Loucy (cell line): Measurements from ENCODE around the gene POFUT1.

ENCODE experiments used
- H2AFZ ChIP-seq: fragments of 200-600 bp; sonication (generic); 2 replicates; pipeline ENCODE4 v1.6.0; 2016; ENCODE audit warnings: antibody characterized with exemption, mild to moderate bottlenecking, low read length, moderate library complexity
- H3F3A ChIP-seq: fragments of 200-600 bp; 2 replicates; pipeline ENCODE4 v1.6.0; 2016; ENCODE audit warnings: antibody characterized with exemption, low read depth, mild to moderate bottlenecking
- H3K27me3 ChIP-seq: fragments of 200-600 bp; sonication (generic); 2 replicates; pipeline ENCODE4 v1.6.1; 2014; ENCODE audit warnings: low read length, mild to moderate bottlenecking; ENCODE audit not compliant: insufficient read depth, poor library complexity, severe bottlenecking
- H3K36me3 ChIP-seq: fragments of 200-600 bp; sonication (generic); 2 replicates; pipeline ENCODE4 v1.6.1; 2016; ENCODE audit warnings: low read length; ENCODE audit not compliant: insufficient read depth
- H3K4me1 ChIP-seq: fragments of 200-600 bp; sonication (generic); 2 replicates; pipeline ENCODE4 v1.5.1; 2014; ENCODE audit warnings: low read length, mild to moderate bottlenecking; ENCODE audit not compliant: insufficient read depth, poor library complexity, severe bottlenecking
- H3K4me2 ChIP-seq: fragments of 200-600 bp; sonication (generic); 2 replicates; pipeline ENCODE4 v1.6.0; 2014; ENCODE audit warnings: antibody characterized with exemption, low read length, low read depth, mild to moderate bottlenecking; ENCODE audit not compliant: poor library complexity, severe bottlenecking
- H3K4me3 ChIP-seq: fragments of 200-600 bp; sonication (generic); 2 replicates; pipeline ENCODE4 v1.5.1; 2014; ENCODE audit warnings: low read length, mild to moderate bottlenecking, mixed read lengths; ENCODE audit not compliant: poor library complexity, severe bottlenecking
- H3K79me2 ChIP-seq: fragments of 200-600 bp; sonication (generic); 2 replicates; pipeline ENCODE4 v1.6.1; 2014; ENCODE audit warnings: low read length; ENCODE audit not compliant: insufficient read depth
- H3K9ac ChIP-seq: fragments of 200-600 bp; sonication (generic); 2 replicates; pipeline ENCODE4 v1.6.0; 2014; ENCODE audit warnings: mild to moderate bottlenecking, low read depth, low read length, moderate library complexity; ENCODE audit not compliant: poor library complexity, severe bottlenecking
- H3K9me2 ChIP-seq: fragments of 200-600 bp; sonication (generic); replicated peaks from 2 replicates; pipeline ENCODE4 v1.6.1; 2016; ENCODE audit warnings: low read depth, low read length, mixed read lengths
- H3K9me3 ChIP-seq: fragments of 200-600 bp; sonication (generic); 2 replicates; pipeline ENCODE4 v1.6.1; 2014; ENCODE audit warnings: mild to moderate bottlenecking, antibody characterized with exemption, low read length, low read depth; ENCODE audit not compliant: insufficient read depth
- H4K20me1 ChIP-seq: fragments of 200-600 bp; sonication (generic); 2 replicates; pipeline ENCODE4 v1.6.0; 2014; ENCODE audit warnings: antibody characterized with exemption, low read length, mild to moderate bottlenecking; ENCODE audit not compliant: insufficient read depth, poor library complexity, severe bottlenecking
- EZH2phosphoT487 ChIP-seq: fragments of 200-600 bp; IDR thresholded peaks from 2 replicates; pipeline ENCODE4 v1.6.1; 2018; ENCODE audit warnings: antibody characterized with exemption, mild to moderate bottlenecking, moderate library complexity, borderline replicate concordance
- TF ChIP-seq, protein P1 (sequence below): fragments of 200-600 bp; sonication (generic); conservative IDR thresholded peaks from 2 replicates; pipeline ENCODE4 v1.5.1; 2014; ENCODE audit warnings: mild to moderate bottlenecking, antibody characterized with exemption, low read length

Gene POFUT1

DNA sequence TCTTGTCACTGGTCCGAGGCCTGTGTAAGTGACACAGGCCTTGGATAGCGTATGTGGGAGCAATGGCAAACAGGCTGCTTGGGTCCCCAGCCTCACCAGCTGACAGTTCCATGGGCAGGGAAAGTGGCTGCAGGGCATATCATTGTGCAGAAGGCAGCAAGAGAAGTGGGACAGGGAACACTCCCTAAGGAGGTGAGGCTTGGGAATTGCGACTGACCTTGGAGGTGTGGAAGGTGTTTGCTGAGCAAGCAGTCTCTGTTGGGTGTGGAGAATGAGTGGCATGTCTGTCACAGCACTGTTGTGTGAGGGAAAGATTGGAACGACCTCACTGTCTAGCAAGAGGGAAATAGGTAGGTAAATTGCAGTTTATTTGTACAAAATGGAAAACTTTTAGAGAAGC is 16.8 kb downstream of the POFUT1 start:
- H3K4me1 ChIP-seq, result no peaks in the 10 kb centered on the region
- H3K79me2 ChIP-seq, result no peaks in the 10 kb centered on the region
- no peak overlapping the region for H3K9ac ChIP-seq
- peaks cover 42% of the 10 kb centered on the region; the same call in 1 of the 2 replicates for H3K36me3 ChIP-seq
- no peak overlapping the region for H2AFZ ChIP-seq
- no peak overlapping the region for H3K4me3 ChIP-seq
- TF ChIP-seq EZH2phosphoT487, result no peak
- TF ChIP-seq, protein P1, sequence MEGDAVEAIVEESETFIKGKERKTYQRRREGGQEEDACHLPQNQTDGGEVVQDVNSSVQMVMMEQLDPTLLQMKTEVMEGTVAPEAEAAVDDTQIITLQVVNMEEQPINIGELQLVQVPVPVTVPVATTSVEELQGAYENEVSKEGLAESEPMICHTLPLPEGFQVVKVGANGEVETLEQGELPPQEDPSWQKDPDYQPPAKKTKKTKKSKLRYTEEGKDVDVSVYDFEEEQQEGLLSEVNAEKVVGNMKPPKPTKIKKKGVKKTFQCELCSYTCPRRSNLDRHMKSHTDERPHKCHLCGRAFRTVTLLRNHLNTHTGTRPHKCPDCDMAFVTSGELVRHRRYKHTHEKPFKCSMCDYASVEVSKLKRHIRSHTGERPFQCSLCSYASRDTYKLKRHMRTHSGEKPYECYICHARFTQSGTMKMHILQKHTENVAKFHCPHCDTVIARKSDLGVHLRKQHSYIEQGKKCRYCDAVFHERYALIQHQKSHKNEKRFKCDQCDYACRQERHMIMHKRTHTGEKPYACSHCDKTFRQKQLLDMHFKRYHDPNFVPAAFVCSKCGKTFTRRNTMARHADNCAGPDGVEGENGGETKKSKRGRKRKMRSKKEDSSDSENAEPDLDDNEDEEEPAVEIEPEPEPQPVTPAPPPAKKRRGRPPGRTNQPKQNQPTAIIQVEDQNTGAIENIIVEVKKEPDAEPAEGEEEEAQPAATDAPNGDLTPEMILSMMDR, result no peak
- H4K20me1 ChIP-seq, result no peaks in the 10 kb centered on the region
- H3K27me3 ChIP-seq, result no peaks in the 10 kb centered on the region
- H3K9me2 ChIP-seq, result no peaks in the 10 kb centered on the region
- H3F3A ChIP-seq, result no peaks in the 10 kb centered on the region
- no peak overlapping the region for H3K4me2 ChIP-seq
- no peaks in the 10 kb centered on the region for H3K9me3 ChIP-seq

DNA sequence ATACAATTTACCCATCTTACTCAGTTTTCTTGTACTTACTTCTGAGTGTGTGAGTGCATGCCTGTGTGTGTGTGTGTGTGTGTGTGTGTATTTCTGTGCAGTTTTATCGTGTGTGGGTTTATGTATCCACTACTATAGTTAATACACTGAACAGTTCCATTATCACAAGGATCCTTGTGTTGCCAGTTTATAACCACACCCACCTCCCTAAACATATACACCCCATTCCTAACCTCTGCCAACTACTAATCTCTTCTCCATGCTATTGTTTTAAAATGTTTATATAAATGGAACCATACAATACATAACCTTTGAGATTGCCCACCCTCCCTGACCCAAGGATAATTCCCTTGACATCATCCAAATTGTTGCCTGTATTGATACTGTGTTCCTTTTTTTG is 18.7 kb downstream of the POFUT1 start:
- TF ChIP-seq EZH2phosphoT487, result no peak
- TF ChIP-seq, protein P1, result no peak
- H3K36me3 ChIP-seq, result peaks cover 44% of the 10 kb centered on the region; the same call in 1 of the 2 replicates
- no peaks in the 10 kb centered on the region for H3K4me1 ChIP-seq
- no peaks in the 10 kb centered on the region for H3K27me3 ChIP-seq
- H3K9me3 ChIP-seq, result no peaks in the 10 kb centered on the region
- H3K9me2 ChIP-seq, result no peaks in the 10 kb centered on the region
- no peak overlapping the region for H3K9ac ChIP-seq
- no peak overlapping the region for H2AFZ ChIP-seq
- no peak overlapping the region for H3K4me2 ChIP-seq
- no peaks in the 10 kb centered on the region for H4K20me1 ChIP-seq
- no peaks in the 10 kb centered on the region for H3K79me2 ChIP-seq
- no peak overlapping the region for H3K4me3 ChIP-seq
- H3F3A ChIP-seq, result no peaks in the 10 kb centered on the region

DNA sequence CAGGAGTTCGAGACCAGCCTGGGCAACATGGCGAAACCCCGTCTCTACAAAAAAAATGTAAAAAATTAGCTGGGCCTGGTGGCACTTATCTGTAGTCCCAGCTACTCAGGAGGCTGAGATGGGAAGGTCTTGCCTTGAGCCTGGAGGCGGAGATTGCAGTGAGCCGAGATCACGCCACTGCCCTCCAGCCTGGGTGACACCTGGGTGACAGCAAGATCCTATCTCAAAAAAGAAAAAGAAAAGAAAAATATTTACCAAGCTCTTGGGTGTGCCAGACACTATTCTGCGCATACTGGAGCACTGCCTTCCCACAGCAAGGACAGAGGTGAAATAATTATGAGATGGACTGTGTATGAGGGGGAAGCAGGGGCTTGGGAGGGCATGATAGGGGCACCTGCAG is 19.6 kb downstream of the POFUT1 start:
- TF ChIP-seq EZH2phosphoT487, result no peak
- TF ChIP-seq, protein P1, result no peak
- no peak overlapping the region for H3K9ac ChIP-seq
- H3K4me1 ChIP-seq, result peaks cover 5% of the 10 kb centered on the region
- H3K4me2 ChIP-seq, result no peak overlapping the region
- peaks cover 48% of the 10 kb centered on the region; the same call in 1 of the 2 replicates for H3K36me3 ChIP-seq
- no peak overlapping the region for H2AFZ ChIP-seq
- H3K9me3 ChIP-seq, result no peaks in the 10 kb centered on the region
- H3F3A ChIP-seq, result no peaks in the 10 kb centered on the region
- H4K20me1 ChIP-seq, result no peaks in the 10 kb centered on the region
- H3K4me3 ChIP-seq, result no peak overlapping the region
- H3K79me2 ChIP-seq, result no peaks in the 10 kb centered on the region
- H3K27me3 ChIP-seq, result no peaks in the 10 kb centered on the region
- no peaks in the 10 kb centered on the region for H3K9me2 ChIP-seq
